ENCODE results near the gene INTS4. TPM values are rescaled to one million over a fixed set of nuclear protein-coding genes. Genes with fewer than 3 reads are reported as not detected.

The INTS4 gene
- polyA plus RNA-seq, 1 donor (not counting 4 experiments of a cell fraction or from before 2014, with no cell fraction given), result 18.0 TPM

- no peaks in the 10 kb centered on the region for H3K9me3 ChIP-seq (ENCODE audit: control insufficient read depth, low read depth, low read length)
- FAIRE-seq (no peak), DNase-seq (ENCODE audit: low read depth, low spot score) (no peak)
- H4K20me1 ChIP-seq (ENCODE audit: control insufficient read depth, extremely low read depth, insufficient read depth, low read length), result no peaks in the 10 kb centered on the region
- H3K27ac ChIP-seq (ENCODE audit: control insufficient read depth, insufficient read depth, low read length), result no peak overlapping the region
- dilution Hi-C loops (cut with MboI; ENCODE audit: extremely low pct_ligation_motif_present, low sequenced_read_pairs), result no loop called here
- no peak overlapping the region for H3K4me3 ChIP-seq (ENCODE audit: control insufficient read depth in 2 of 3, extremely low read depth in 1 of 3, insufficient read depth in 2 of 3, low read depth in 1 of 3, low read length in 3 of 3)
- TF ChIP-seq CTCF (optimal IDR thresholded peaks at IDR 0.05 in 1 of 3, IDR thresholded peaks at IDR 0.05 in 1 of 3, conservative IDR thresholded peaks at IDR 0.05 in 1 of 3; ENCODE audit: extremely low read depth in 1 of 3, insufficient read depth in 2 of 3, low read length in 3 of 3) (no peak), EZH2 (IDR thresholded peaks at IDR 0.05; ENCODE audit: low read length) (no peak)
- H2AFZ ChIP-seq (ENCODE audit: control insufficient read depth, low read length), result no peak overlapping the region
- H3K79me2 ChIP-seq (ENCODE audit: control insufficient read depth, insufficient read depth, low read length), result no peaks in the 10 kb centered on the region
- no peak overlapping the region for H3K9ac ChIP-seq (ENCODE audit: control insufficient read depth, extremely low read depth, insufficient read depth, low read length)
- no peak overlapping the region for H3K4me2 ChIP-seq (ENCODE audit: control insufficient read depth, extremely low read depth, insufficient read depth, low read depth, low read length)
- H3K27me3 ChIP-seq (ENCODE audit: control insufficient read depth, extremely low read depth, insufficient read depth, low read length), result no peaks in the 10 kb centered on the region
- H3K9me1 ChIP-seq (ENCODE audit: control insufficient read depth, extremely low read depth, insufficient read depth, low read length), result no peaks in the 10 kb centered on the region
- H3K4me1 ChIP-seq (ENCODE audit: control insufficient read depth, extremely low read depth, insufficient read depth, low read length), result peaks cover 19% of the 10 kb centered on the region
- H3K36me3 ChIP-seq (ENCODE audit: control insufficient read depth in 2 of 2, extremely low read depth in 1 of 2, insufficient read depth in 2 of 2, low read length in 2 of 2), result no peaks in the 10 kb centered on the region
Measured at GRCh38 chr11:78037825-78038620, 43.6 kb upstream of the INTS4 start.

GRCh38 chr11:78037056-78037455 is 42.6 kb upstream of the INTS4 start:
- H3K79me2 ChIP-seq (ENCODE audit: control insufficient read depth, insufficient read depth, low read length), result no peaks in the 10 kb centered on the region
- dilution Hi-C loops (cut with MboI; ENCODE audit: extremely low pct_ligation_motif_present, low sequenced_read_pairs), result no loop called here
- H2AFZ ChIP-seq (ENCODE audit: control insufficient read depth, low read length), result no peak overlapping the region
- no peak overlapping the region for H3K4me3 ChIP-seq (ENCODE audit: control insufficient read depth in 2 of 3, extremely low read depth in 1 of 3, insufficient read depth in 2 of 3, low read depth in 1 of 3, low read length in 3 of 3)
- H3K9me3 ChIP-seq (ENCODE audit: control insufficient read depth, low read depth, low read length), result no peaks in the 10 kb centered on the region
- DNase-seq (ENCODE audit: low read depth, low spot score), result no peak
- H3K27me3 ChIP-seq (ENCODE audit: control insufficient read depth, extremely low read depth, insufficient read depth, low read length), result no peaks in the 10 kb centered on the region
- H4K20me1 ChIP-seq (ENCODE audit: control insufficient read depth, extremely low read depth, insufficient read depth, low read length), result no peaks in the 10 kb centered on the region
- H3K4me1 ChIP-seq (ENCODE audit: control insufficient read depth, extremely low read depth, insufficient read depth, low read length), result peaks cover 19% of the 10 kb centered on the region
- no peak overlapping the region for H3K4me2 ChIP-seq (ENCODE audit: control insufficient read depth, extremely low read depth, insufficient read depth, low read depth, low read length)
- H3K36me3 ChIP-seq (ENCODE audit: control insufficient read depth in 2 of 2, extremely low read depth in 1 of 2, insufficient read depth in 2 of 2, low read length in 2 of 2), result no peaks in the 10 kb centered on the region
- no peak overlapping the region for H3K9ac ChIP-seq (ENCODE audit: control insufficient read depth, extremely low read depth, insufficient read depth, low read length)
- H3K27ac ChIP-seq (ENCODE audit: control insufficient read depth, insufficient read depth, low read length), result no peak overlapping the region
- TF ChIP-seq EZH2 (IDR thresholded peaks at IDR 0.05; ENCODE audit: low read length) (no peak), CTCF (optimal IDR thresholded peaks at IDR 0.05 in 1 of 3, IDR thresholded peaks at IDR 0.05 in 1 of 3, conservative IDR thresholded peaks at IDR 0.05 in 1 of 3; ENCODE audit: extremely low read depth in 1 of 3, insufficient read depth in 2 of 3, low read length in 3 of 3) (no peak)
- no peak for FAIRE-seq
- H3K9me1 ChIP-seq (ENCODE audit: control insufficient read depth, extremely low read depth, insufficient read depth, low read length), result no peaks in the 10 kb centered on the region
